ENCODE data around the gene OR6K2.

GRCh38 chr1:158666037-158666436 lies 34.4 kb downstream of the OR6K2 start:
- TF ChIP-seq, protein P1, sequence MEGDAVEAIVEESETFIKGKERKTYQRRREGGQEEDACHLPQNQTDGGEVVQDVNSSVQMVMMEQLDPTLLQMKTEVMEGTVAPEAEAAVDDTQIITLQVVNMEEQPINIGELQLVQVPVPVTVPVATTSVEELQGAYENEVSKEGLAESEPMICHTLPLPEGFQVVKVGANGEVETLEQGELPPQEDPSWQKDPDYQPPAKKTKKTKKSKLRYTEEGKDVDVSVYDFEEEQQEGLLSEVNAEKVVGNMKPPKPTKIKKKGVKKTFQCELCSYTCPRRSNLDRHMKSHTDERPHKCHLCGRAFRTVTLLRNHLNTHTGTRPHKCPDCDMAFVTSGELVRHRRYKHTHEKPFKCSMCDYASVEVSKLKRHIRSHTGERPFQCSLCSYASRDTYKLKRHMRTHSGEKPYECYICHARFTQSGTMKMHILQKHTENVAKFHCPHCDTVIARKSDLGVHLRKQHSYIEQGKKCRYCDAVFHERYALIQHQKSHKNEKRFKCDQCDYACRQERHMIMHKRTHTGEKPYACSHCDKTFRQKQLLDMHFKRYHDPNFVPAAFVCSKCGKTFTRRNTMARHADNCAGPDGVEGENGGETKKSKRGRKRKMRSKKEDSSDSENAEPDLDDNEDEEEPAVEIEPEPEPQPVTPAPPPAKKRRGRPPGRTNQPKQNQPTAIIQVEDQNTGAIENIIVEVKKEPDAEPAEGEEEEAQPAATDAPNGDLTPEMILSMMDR (conservative IDR thresholded peaks at IDR 0.05; ENCODE audit: low read depth, low read length): no peak
- TF ChIP-seq POLR2A (IDR thresholded peaks at IDR 0.05; ENCODE audit: low read depth, low read length): no peak
- TF ChIP-seq MAZ (IDR thresholded peaks at IDR 0.05; ENCODE audit: borderline replicate concordance, low read depth, low read length): no peak
- no peak for TF ChIP-seq RFX5 (IDR thresholded peaks at IDR 0.05; ENCODE audit: low read depth, low read length)
- TF ChIP-seq CEBPB (IDR thresholded peaks at IDR 0.05; ENCODE audit: low read depth, low read length): no peak
- TF ChIP-seq MAFK (IDR thresholded peaks at IDR 0.05; ENCODE audit: low read depth, low read length): no peak
- no peak for TF ChIP-seq RCOR1 (IDR thresholded peaks at IDR 0.05; ENCODE audit: insufficient replicate concordance, low read length)
- no peak for TF ChIP-seq RAD21 (IDR thresholded peaks at IDR 0.05; ENCODE audit: low read length)
- TF ChIP-seq BHLHE40 (IDR thresholded peaks at IDR 0.05; ENCODE audit: low read depth, low read length): no peak

All from IMR-90 (cell line).